Tracheal epithelial cell (primary cell): Measurements from ENCODE around the gene MVD. TPM values are rescaled to one million over a fixed set of nuclear protein-coding genes. Genes with fewer than 3 reads are reported as not detected.

Source experiments
- total RNA-seq: library from RNA; depleted of rRNA; stranded (reverse); fragments of >200 nt; gene quantifications from 2 replicates; pipeline ENCODE4 v1.2.1, GENCODE V29; 2014

MVD gene
- 78.0 and 110 TPM in 2 replicates for total RNA-seq

DNA sequence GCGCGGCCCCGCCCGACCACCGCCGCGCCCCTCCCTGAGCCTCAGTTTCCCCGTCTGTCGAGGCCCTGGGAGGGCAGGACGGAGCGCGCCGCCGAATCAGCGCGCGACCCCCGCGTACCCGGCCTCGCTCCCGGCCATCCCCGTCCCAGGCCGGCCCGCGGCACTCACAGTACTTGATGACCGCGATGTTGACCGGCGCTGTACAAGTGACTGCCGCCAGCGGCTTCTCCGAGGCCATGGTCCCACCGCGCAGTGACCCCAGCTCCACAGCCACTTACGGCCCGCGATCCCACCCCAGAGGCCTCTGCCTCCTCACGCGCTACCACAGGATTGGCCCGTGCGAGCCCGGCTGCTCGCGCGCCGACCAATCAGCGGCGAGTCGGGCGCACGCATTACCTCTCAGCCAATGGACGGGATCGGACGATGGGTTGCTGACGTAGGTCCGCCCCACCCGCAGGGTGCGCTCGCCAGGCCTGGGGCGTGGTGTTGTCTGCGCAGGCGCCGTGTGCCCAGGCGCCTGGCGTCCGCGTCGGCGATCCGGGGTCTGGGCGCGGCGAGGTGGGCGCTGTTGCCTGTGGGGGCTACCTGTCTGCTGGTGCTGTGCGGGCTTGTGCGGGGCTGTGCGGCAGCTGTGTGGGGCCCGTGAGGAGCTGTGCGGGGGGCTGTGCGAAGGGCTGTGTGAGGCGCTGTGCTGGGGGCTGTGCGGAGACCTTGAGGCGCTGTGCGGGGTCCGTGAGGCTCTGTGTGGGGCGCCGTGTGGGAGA is at the start of gene MVD:
Gene MVD (minus strand): TSS at position 249 of the 764 bp plus-strand sequence. CDS start 11 bp downstream, at position 238.

GRCh38 chr16:88706229-88706964 is 43.5 kb upstream of the MVD start, which contains the start of the genes CTU2 and RNF166:
TSS of gene CTU2 (plus strand) at chr16:88706503. CDS start at chr16:88706531, 28 bp downstream.
TSS of gene RNF166 (minus strand) at chr16:88706408. CDS start at chr16:88706325, 83 bp downstream.

GRCh38 chr16:88686439-88687253 is 23.8 kb upstream of the MVD start, which contains the start of gene SNAI3:
TSS of gene SNAI3 (minus strand) at chr16:88686507. CDS start at chr16:88686406, 101 bp downstream.

GRCh38 chr16:88650749-88651275 is 12.1 kb downstream of the MVD start, which contains the start of gene CYBA:
TSS of gene CYBA (minus strand) at chr16:88651053. CDS start at chr16:88651013, 40 bp downstream.

DNA sequence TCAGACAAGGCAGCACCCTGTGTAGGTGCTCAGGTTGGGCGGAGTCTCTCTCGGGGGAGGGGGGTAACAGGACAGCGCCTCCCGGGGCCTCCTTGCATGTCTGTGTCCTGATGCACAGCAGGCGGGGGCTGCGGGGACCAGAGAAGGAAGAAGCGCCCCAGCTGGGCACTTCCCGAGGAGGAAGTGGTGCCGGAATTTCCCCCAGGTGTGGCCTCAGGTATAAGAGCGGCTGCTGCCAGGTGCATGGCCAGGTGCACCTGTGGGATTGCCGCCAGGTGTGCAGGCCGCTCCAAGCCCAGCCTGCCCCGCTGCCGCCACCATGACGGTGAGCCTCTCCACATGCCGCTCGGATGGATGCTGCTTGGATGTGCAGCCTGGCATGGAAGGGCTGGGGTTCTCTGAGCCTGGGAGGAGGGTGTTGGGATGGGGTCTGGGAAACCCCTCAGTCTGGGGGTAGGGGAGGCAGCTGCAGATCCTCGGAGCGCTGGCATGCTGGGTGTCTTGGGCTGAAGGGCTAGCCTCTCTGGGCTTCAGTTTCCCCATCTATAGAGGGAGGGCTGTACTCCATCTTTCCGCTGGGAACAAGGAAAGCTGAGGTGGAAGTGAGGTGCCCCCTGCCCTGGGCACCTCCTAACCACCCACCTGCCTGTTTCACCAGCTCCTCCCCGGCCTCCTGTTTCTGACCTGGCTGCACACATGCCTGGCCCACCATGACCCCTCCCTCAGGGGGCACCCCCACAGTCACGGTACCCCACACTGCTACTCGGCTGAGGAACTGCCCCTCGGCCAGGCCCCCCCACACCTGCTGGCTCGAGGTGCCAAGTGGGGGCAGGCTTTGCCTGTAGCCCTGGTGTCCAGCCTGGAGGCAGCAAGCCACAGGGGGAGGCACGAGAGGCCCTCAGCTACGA is 24.3 kb downstream of the MVD start, which contains the start of gene IL17C:
Gene IL17C (plus strand): TSS at position 250 of the 908 bp plus-strand sequence. CDS start 70 bp downstream, at position 320.

Other genes with a start within 250 kb of the MVD start
- 1.7 and 1.9 TPM in 2 replicates for gene ZFPM1, start 209.8 kb downstream of the MVD start, total RNA-seq
- 6.0 and 12.3 TPM in 2 replicates for gene ZC3H18, start 92.7 kb downstream of the MVD start, total RNA-seq
- 2.2 TPM in 1 of 2 replicates, not detected in the other for gene IL17C, start 24.5 kb downstream of the MVD start, total RNA-seq
- 103 and 283 TPM in 2 replicates for gene CYBA, start 12.0 kb downstream of the MVD start, total RNA-seq
- under 0.01 TPM in 1 of 2 replicates, not detected in the other for gene SNAI3, start 23.4 kb upstream of the MVD start, total RNA-seq
- 9.2 and 18.5 TPM in 2 replicates for gene RNF166, start 43.3 kb upstream of the MVD start, total RNA-seq
- gene CTU2, start 43.4 kb upstream of the MVD start, total RNA-seq, result 18.8 and 23.0 TPM in 2 replicates
- 121 and 174 TPM in 2 replicates for gene PIEZO1, start 122.1 kb upstream of the MVD start, total RNA-seq
- gene CDT1, start 140.7 kb upstream of the MVD start, total RNA-seq, result 2.1 and 5.3 TPM in 2 replicates
- 128 and 185 TPM in 2 replicates for gene APRT, start 148.8 kb upstream of the MVD start, total RNA-seq
- 18.8 and 19.2 TPM in 2 replicates for gene GALNS, start 193.9 kb upstream of the MVD start, total RNA-seq
- 36.4 and 48.8 TPM in 2 replicates for gene TRAPPC2L, start 194.0 kb upstream of the MVD start, total RNA-seq
- gene PABPN1L, start 203.6 kb upstream of the MVD start, total RNA-seq, result not detected in 2 replicates